ENCODE data around the gene EMP1. TPM values are rescaled to one million over a fixed set of nuclear protein-coding genes. Genes with fewer than 3 reads are reported as not detected.

Gene EMP1
- total and polyA plus RNA-seq, 10 donors, result 4.9 to 170 (median 65.6) TPM

- no peak for DNase-seq
- H3K4me3 ChIP-seq, result no peak overlapping the region
- intact Hi-C loops (cut with DNase I; ENCODE audit: low total_unique reads), result no loop called here
- peaks cover 0 to 6% (median 0%) of the 10 kb centered on the region in 6 donors for H3K4me1 ChIP-seq
- H3K27ac ChIP-seq, result no peak overlapping the region
- H3K27me3 ChIP-seq (replicated peaks in 1 of 7), result peaks cover 0 to under 1% (median 0%) of the 10 kb centered on the region in 7 donors
- no peak for TF ChIP-seq POLR2A (IDR thresholded peaks at IDR 0.05)
- TF ChIP-seq CTCF (IDR thresholded peaks at IDR 0.05 in 8 of 11, conservative IDR thresholded peaks at IDR 0.05 in 3 of 11), result no peak
- no peak for TF ChIP-seq POLR2AphosphoS5 (IDR thresholded peaks at IDR 0.05)
- 74 to 86% (median 81%) methylated on average over 4 of the region's 4 CpGs for WGBS, 5 donors
- no peaks in the 10 kb centered on the region for H3K36me3 ChIP-seq
- H3K9me3 ChIP-seq, result no peaks in the 10 kb centered on the region
Measured at GRCh38 chr12:13187399-13187798, 9.1 kb upstream of the EMP1 start.

DNA sequence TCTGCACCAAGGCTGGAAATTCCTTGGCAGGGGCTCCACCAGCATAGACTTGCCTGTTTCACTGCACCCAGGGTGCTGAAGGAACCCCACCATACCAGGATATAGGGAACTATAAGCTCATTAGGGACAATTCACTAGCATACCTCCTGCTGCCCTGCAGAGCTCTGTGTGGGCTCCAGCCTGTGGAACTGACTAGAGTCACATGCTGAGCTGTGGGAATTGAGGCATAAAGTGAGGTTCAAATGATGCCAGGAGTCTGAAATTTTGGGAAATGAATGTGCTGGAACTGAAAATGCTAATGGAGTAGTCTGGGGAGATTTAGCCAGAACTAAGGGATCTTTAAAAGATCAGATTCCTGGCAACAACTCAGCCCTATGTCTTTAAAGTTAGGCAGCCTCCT is 7.3 kb upstream of the EMP1 start:
- Histone ChIP-seq H3K36me3 (no peaks in the 10 kb centered on the region), H3K4me3 (no peak overlapping the region), H3K9me3 (no peaks in the 10 kb centered on the region), H3K27ac (peak overlapping the region in 2 of 8 donors; percentile 14 to 22), H3K27me3 (replicated peaks in 1 of 7) (peaks cover 0 to 3% (median 0%) of the 10 kb centered on the region in 7 donors), H3K4me1 (peaks cover 0 to 10% (median 0%) of the 10 kb centered on the region in 6 donors)
- no peak for DNase-seq
- intact Hi-C loops (cut with DNase I; ENCODE audit: low total_unique reads), result no loop called here
- TF ChIP-seq POLR2A (IDR thresholded peaks at IDR 0.05) (no peak), POLR2AphosphoS5 (IDR thresholded peaks at IDR 0.05) (no peak), CTCF (IDR thresholded peaks at IDR 0.05 in 8 of 11, conservative IDR thresholded peaks at IDR 0.05 in 3 of 11) (no peak)

GRCh38 chr12:13190275-13190674 is 6.3 kb upstream of the EMP1 start:
- TF ChIP-seq POLR2AphosphoS5 (IDR thresholded peaks at IDR 0.05) (no peak), POLR2A (IDR thresholded peaks at IDR 0.05) (no peak), CTCF (IDR thresholded peaks at IDR 0.05 in 8 of 11, conservative IDR thresholded peaks at IDR 0.05 in 3 of 11) (no peak)
- Histone ChIP-seq H3K27me3 (replicated peaks in 1 of 7) (peaks cover 0 to 3% (median 0%) of the 10 kb centered on the region in 7 donors), H3K9me3 (no peaks in the 10 kb centered on the region), H3K4me3 (no peak overlapping the region), H3K36me3 (no peaks in the 10 kb centered on the region), H3K27ac (no peak overlapping the region), H3K4me1 (peaks cover 0 to 17% (median 0%) of the 10 kb centered on the region in 6 donors)
- intact Hi-C loops (cut with DNase I; ENCODE audit: low total_unique reads), result no loop called here
- no peak for DNase-seq
- WGBS, 5 donors, result 42 to 50% (median 49%) methylated on average over 3 of the region's 3 CpGs

DNA sequence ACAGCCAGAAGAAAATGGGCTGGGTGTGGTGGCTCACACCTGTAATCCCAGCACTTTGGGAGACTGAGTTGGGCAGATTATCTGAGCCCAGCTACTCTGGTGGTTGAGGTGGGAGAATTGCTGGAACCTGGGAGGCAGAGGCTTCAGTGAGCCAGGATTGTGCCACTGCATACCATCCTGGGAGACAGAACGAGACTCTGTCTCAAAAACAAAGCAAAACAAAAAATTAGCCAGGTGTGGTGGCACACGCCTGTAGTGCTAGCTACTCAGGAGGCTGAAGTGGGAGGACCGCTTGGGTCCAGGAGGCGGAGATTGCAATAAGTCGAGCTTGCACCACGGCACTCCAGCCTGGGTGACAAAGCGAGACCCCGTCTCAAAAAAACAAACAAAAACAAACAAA is 3.8 kb upstream of the EMP1 start:
- intact Hi-C loops (cut with DNase I; ENCODE audit: low total_unique reads), result no loop called here

More for the DNA sequence above, 3.8 kb upstream of the EMP1 start:
- TF ChIP-seq CTCF (IDR thresholded peaks at IDR 0.05 in 8 of 11, conservative IDR thresholded peaks at IDR 0.05 in 3 of 11) (no peak), POLR2A (IDR thresholded peaks at IDR 0.05) (no peak), POLR2AphosphoS5 (IDR thresholded peaks at IDR 0.05) (no peak)
- Histone ChIP-seq H3K27ac (peak overlapping the region in 1 of 8 donors; percentile 57), H3K4me3 (no peak overlapping the region), H3K4me1 (peaks cover 0 to 42% (median 17%) of the 10 kb centered on the region in 6 donors), H3K27me3 (replicated peaks in 1 of 7) (peaks cover 0 to 12% (median 0%) of the 10 kb centered on the region in 7 donors), H3K9me3 (no peaks in the 10 kb centered on the region), H3K36me3 (no peaks in the 10 kb centered on the region)
- WGBS, 5 donors, result 89 to 97% (median 91%) methylated on average over 8 of the region's 8 CpGs
- no peak for DNase-seq
